ENCODE measurements around the gene DPAGT1. TPM values are rescaled to one million over a fixed set of nuclear protein-coding genes. Genes with fewer than 3 reads are reported as not detected.

The DPAGT1 gene
- total RNA-seq, 3 donors from 2014 or later (not counting 1 experiment from before 2014, with no cell fraction given) = 20.5 to 28.5 (median 24.4) TPM

DNA sequence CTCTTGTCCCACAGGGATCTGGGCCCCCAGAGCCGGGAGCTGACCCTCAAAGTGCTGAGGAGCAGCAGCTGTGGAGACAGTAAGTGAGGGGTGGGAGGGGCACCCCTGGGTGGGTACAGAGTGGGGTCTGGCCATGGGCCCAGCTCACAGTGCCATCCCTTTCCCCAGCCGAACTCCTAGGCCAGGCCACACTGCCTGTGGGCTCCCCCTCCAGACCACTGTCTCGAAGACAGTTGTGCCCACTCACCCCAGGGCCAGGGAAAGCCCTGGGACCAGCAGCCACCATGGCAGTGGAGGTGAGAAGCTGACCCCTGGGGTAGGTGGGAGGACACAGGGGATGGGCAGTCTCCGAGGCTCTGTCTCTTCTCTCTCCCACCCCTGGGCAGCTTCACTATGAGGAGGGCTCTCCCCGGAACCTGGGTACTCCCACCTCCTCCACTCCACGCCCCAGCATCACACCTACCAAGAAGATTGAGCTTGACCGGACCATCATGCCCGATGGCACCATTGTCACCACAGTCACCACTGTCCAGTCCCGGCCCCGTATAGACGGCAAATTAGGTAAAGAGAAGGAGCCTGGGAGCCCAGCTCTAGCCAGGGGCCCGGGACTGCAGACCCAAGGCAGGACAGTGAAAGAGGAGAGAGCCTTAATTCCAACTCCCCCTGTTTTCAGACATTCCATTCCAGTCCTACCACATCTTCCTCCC is 10.8 kb upstream of the DPAGT1 start:
- no peaks in the 10 kb centered on the region for H3K9me3 ChIP-seq (ENCODE audit: control insufficient read depth, insufficient read depth, low read length)
- intact Hi-C loops (cut with micrococcal nuclease) = no loop called here
- Mint-ChIP-seq H3K9me3 (no peaks in the 10 kb centered on the region), H3K4me1 (peaks cover 26 to 30% of the 10 kb centered on the region in 2 donors), H3K4me3 (no peak overlapping the region), H3K27me3 (ENCODE audit: low read depth in 2 of 2) (no peaks in the 10 kb centered on the region), H3K36me3 (peaks cover 6% of the 10 kb centered on the region), H3K27ac (no peak overlapping the region)
- TF ChIP-seq, protein P1, sequence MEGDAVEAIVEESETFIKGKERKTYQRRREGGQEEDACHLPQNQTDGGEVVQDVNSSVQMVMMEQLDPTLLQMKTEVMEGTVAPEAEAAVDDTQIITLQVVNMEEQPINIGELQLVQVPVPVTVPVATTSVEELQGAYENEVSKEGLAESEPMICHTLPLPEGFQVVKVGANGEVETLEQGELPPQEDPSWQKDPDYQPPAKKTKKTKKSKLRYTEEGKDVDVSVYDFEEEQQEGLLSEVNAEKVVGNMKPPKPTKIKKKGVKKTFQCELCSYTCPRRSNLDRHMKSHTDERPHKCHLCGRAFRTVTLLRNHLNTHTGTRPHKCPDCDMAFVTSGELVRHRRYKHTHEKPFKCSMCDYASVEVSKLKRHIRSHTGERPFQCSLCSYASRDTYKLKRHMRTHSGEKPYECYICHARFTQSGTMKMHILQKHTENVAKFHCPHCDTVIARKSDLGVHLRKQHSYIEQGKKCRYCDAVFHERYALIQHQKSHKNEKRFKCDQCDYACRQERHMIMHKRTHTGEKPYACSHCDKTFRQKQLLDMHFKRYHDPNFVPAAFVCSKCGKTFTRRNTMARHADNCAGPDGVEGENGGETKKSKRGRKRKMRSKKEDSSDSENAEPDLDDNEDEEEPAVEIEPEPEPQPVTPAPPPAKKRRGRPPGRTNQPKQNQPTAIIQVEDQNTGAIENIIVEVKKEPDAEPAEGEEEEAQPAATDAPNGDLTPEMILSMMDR (IDR thresholded peaks at IDR 0.05) = no peak
- no peak for DNase-seq
- no peaks in the 10 kb centered on the region for H3K27me3 ChIP-seq (ENCODE audit: control insufficient read depth, insufficient read depth, low read length)
- no peak for ATAC-seq
- no peak overlapping the region for H3K4me3 ChIP-seq (ENCODE audit: low read length)
- H3K27ac ChIP-seq (ENCODE audit: low read length) = no peak overlapping the region
- H3K36me3 ChIP-seq (ENCODE audit: control insufficient read depth, insufficient read depth, low read length) = peaks cover 49% of the 10 kb centered on the region
- H3K4me1 ChIP-seq (ENCODE audit: control insufficient read depth, insufficient read depth, low read length) = peaks cover 28% of the 10 kb centered on the region
- WGBS (ENCODE audit: insufficient coverage) = 98% methylated on average over 11 of the region's 12 CpGs

DNA sequence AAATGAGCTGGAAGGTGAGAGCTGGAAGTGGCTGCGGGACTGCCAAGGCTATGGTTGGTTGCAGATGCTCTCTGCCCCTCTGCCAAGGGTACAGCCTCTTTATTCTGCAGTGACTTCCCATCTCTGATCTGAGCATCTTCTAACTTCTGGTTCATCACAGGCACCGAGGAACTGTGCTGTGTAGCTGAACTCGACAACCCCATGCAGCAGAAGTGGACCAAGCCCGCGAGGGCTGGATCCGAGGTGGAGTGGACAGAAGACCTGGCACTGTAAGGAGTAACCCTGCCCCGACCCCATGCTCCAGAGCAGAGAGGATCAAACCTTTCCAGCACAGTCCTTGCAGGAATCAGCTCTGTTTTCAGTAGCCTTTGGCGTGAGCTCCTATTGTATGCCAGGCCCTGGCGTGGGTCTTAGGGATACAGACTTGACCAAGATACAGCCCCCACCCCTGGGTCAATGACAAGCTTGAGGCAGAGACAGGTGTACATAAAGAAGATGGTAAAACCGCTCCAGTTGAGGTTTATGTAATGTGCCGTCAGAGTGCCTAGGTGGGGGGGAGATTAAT is 9.8 kb upstream of the DPAGT1 start:
- Mint-ChIP-seq H3K36me3 (peaks cover 6% of the 10 kb centered on the region), H3K4me1 (peaks cover 31 to 36% of the 10 kb centered on the region in 2 donors), H3K27ac (no peak overlapping the region), H3K4me3 (no peak overlapping the region), H3K27me3 (ENCODE audit: low read depth in 2 of 2) (no peaks in the 10 kb centered on the region), H3K9me3 (no peaks in the 10 kb centered on the region)
- Histone ChIP-seq H3K4me3 (ENCODE audit: low read length) (no peak overlapping the region), H3K4me1 (ENCODE audit: control insufficient read depth, insufficient read depth, low read length) (peaks cover 34% of the 10 kb centered on the region), H3K9me3 (ENCODE audit: control insufficient read depth, insufficient read depth, low read length) (no peaks in the 10 kb centered on the region), H3K36me3 (ENCODE audit: control insufficient read depth, insufficient read depth, low read length) (peaks cover 42% of the 10 kb centered on the region), H3K27ac (ENCODE audit: low read length) (no peak overlapping the region), H3K27me3 (ENCODE audit: control insufficient read depth, insufficient read depth, low read length) (no peaks in the 10 kb centered on the region)
- intact Hi-C loops (cut with micrococcal nuclease) = no loop called here
- 97% methylated on average over 11 of the region's 11 CpGs for WGBS (ENCODE audit: insufficient coverage)
- DNase-seq (no peak), ATAC-seq (no peak)
- TF ChIP-seq, protein P1 (IDR thresholded peaks at IDR 0.05) = no peak

DNA sequence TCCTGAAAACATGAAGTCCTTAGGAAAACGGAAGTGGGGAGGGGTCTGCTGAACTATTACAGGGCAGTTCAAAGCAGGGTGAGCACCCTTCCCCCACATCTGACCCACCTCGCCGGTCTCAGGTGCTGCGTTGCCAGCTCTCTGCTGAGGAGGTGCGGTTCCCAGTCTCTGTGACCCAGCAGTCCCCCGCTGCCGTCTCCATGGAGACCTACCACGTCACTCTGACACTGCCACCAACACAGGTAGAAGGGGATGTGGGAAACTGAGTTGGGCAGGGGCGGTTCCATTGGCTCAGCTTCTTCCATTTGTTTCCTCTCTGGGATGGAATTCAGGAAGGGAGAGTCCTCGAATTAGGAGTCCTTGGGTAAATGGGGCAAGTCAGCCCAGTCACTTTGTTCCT is 8.8 kb upstream of the DPAGT1 start:
- Histone ChIP-seq H3K4me1 (ENCODE audit: control insufficient read depth, insufficient read depth, low read length) (peaks cover 35% of the 10 kb centered on the region), H3K9me3 (ENCODE audit: control insufficient read depth, insufficient read depth, low read length) (no peaks in the 10 kb centered on the region), H3K27ac (ENCODE audit: low read length) (no peak overlapping the region), H3K36me3 (ENCODE audit: control insufficient read depth, insufficient read depth, low read length) (peaks cover 35% of the 10 kb centered on the region), H3K27me3 (ENCODE audit: control insufficient read depth, insufficient read depth, low read length) (no peaks in the 10 kb centered on the region), H3K4me3 (ENCODE audit: low read length) (no peak overlapping the region)
- no peak overlapping the region for H3K4me3 Mint-ChIP-seq
- no peak for DNase-seq
- no peaks in the 10 kb centered on the region for H3K9me3 Mint-ChIP-seq
- peak overlapping the region in 1 of 2 donors; percentile 91 for H3K27ac Mint-ChIP-seq
- H3K4me1 Mint-ChIP-seq = peaks cover 34 to 42% of the 10 kb centered on the region in 2 donors
- no peak for ATAC-seq
- TF ChIP-seq, protein P1 (IDR thresholded peaks at IDR 0.05) = no peak
- 95% methylated on average over 7 of the region's 10 CpGs for WGBS (ENCODE audit: insufficient coverage)
- H3K27me3 Mint-ChIP-seq (ENCODE audit: low read depth in 2 of 2) = no peaks in the 10 kb centered on the region
- peaks cover 4% of the 10 kb centered on the region for H3K36me3 Mint-ChIP-seq
- intact Hi-C loops (cut with micrococcal nuclease) = no loop called here

Data from natural killer cell (primary cell).